Stimulated activated CD4-positive, alpha-beta T cell treated with anti-CD3 and anti-CD28 coated beads, TNF-alpha, amount 100 ng/mL, for 4 hours (primary cell): ENCODE results near the gene FRMD7.
A peak's percentile ranks its signal among the peaks of the same experiment; 100 is the strongest.
"Not testable (repeated sequence)": the region's sequence is repeated elsewhere in the genome, so short reads cannot be mapped to it uniquely, and the experiment has no call there.

Experiments
- DNase-seq, 3 experiments: peaks; one replicate each; pipeline ENCODE4 v3.0.0-alpha.2; 2020; ENCODE audit warnings: low read depth in 3 of 3

FRMD7 gene

GRCh38 chrX:132093239-132093860 lies 34.5 kb downstream of the FRMD7 start:
- no peak for DNase-seq

- peak; percentile 0 to 12 (median 6) for DNase-seq
Observed at GRCh38 chrX:132092439-132093065, 35.3 kb downstream of the FRMD7 start.

- DNase-seq = no peak
Observed at GRCh38 chrX:132090403-132091159, 37.2 kb downstream of the FRMD7 start.

DNA sequence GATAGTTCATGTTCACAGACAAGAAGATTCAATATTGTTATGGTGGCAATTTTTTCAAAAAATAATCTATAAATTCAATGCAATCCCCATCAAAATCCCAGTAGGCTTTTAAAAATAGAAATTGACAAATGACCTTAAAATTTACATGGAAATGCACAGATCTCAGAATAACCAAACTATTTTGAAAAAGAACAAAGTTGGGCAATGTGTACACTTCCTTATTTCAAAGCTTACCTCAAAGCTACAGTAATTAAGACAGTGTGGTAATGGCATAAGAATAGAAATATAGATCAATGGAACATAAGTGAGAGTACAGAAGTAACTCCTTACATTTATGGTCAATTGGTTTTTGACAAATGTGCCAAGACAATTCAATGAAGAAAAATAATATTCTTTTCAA lies 39.0 kb downstream of the FRMD7 start:
- DNase-seq = no peak

GRCh38 chrX:132086672-132087071 lies 41.1 kb downstream of the FRMD7 start:
- no peak for DNase-seq

GRCh38 chrX:132085786-132086185 lies 42.0 kb downstream of the FRMD7 start:
- no peak for DNase-seq

GRCh38 chrX:132077912-132078311 lies 49.9 kb downstream of the FRMD7 start:
- DNase-seq = no peak

- no peak for DNase-seq
Observed at GRCh38 chrX:132077414-132077813, 50.4 kb downstream of the FRMD7 start.

DNA sequence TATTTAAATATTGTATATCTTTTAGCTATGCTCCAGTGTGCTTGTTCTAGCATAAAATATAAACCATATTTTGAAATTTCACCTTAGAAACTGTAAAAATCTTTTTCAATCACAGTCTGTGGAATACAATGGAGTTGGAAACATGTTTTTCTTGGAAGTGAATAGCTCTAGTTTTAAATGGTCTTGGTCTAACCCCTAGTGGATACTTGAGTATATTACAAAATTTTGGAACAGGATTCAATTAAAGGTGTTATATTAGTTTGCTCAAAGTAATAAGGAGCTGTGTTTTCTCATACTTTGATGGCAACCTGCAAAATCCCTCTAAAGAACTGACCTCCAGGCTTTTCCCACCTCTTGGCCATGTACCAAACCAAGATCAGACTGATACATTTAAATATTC lies 56.6 kb downstream of the FRMD7 start:
- no peak for DNase-seq

GRCh38 chrX:132068405-132068804 lies 59.4 kb downstream of the FRMD7 start:
- DNase-seq = no peak

GRCh38 chrX:132063862-132064261 lies 64.0 kb downstream of the FRMD7 start:
- no peak for DNase-seq

GRCh38 chrX:132063334-132063733 lies 64.5 kb downstream of the FRMD7 start:
- no peak for DNase-seq

DNA sequence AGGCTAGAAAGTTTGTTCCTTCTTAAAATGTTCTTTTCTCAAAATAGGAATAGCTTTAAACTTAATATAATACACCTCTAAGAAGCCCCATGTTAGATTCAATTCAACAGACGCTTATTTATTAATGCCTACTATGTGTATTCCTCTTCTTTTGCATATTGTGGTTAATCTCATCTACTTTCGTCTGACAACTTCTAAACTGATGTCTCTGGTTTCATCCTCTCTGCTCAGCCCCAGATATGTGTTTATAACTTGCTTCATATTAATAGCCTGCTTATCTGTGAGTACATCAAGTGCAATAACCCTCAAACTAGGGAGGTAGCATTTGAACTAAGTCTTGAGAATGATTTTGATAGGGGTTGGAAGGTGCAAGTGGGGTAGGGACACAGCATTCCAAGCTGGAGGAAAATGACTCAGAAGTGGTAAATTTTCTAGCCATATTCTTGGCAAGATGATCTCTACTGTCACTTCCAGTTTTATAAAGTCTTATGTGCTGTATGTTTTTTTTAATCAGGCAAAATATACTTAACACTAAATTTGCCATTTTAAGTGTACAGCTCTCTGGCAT lies 67.8 kb downstream of the FRMD7 start:
- DNase-seq = no peak

GRCh38 chrX:132058975-132059374 lies 68.8 kb downstream of the FRMD7 start:
- DNase-seq = no peak

DNA sequence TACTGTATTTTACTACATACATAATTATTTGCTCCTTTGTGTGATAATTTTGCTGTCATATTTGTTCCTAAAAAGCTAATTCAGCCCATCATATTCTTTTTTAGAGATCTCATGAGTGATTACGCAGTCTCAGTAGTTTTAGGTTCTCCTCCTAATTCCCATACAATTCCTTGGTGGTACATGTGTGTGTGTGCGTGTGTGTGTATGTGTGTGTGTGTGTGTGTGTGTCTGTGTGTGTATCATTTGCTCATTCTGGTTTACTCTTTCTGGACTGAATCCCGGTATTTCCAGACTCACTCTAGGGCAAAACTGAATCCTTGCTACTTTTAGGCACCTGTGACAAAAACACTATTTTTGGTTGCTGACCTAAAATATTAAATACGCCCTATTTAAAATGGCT lies 69.8 kb downstream of the FRMD7 start:
- DNase-seq = no peak

- DNase-seq = not testable (repeated sequence)
Observed at GRCh38 chrX:132051778-132052177, 76.0 kb downstream of the FRMD7 start.

DNA sequence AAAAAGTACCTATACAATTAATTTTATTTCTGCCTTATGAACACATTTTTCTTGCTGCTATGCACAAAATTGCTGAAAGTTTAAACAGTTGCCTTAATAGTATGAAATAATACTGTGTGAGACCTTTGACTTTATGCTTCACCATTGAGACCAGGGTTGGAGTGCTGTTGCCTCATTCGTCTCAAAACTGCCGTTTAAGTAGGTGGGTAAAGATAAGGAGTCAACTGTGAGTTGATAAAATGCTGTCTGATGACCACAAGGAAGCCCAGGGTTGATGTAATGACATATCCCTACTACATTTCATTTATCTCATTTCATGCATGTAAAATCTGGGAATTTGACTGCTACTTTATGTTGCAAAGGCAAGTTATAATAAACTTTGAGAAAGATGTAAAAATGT lies 81.3 kb downstream of the FRMD7 start:
- no peak for DNase-seq

DNA sequence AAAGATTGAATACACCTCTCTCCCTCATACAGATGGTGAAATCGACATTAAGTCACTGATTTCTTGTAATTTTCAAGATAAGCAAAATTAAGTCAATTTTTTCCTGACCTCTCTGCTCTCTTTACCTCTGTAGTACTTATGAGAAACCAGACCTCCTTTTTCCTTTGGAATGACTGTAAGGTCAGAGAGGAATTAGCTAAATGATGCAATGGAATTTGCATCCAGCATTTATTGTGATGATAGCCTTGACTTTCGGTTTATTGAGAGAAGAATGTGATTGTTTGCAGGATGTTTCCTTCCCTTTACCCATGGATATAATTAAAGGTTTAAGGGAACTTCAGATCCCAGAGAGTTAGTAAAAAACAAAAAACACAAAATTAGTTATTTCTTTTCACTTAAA lies 82.4 kb downstream of the FRMD7 start:
- no peak for DNase-seq

GRCh38 chrX:132044953-132045352 lies 82.9 kb downstream of the FRMD7 start:
- no peak for DNase-seq

DNA sequence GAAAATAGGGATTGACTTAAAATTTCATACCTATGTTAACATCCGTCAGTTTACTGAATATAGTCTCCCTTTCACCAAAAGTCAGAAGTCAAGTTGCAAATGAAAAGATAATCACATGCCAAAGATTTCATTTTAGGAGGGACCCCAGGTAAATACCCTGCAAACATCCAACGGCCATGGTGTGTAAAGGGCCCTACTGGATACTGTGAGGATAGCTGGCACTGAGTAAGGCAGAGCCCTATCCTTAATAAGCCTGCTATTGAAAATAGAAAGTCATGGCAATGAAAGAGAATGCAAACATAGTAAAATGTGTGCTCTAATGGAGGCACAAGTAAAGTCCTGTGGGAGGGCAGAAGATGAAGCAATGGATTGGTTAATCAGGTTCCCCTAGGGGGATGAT lies 83.8 kb downstream of the FRMD7 start:
- DNase-seq = no peak

GRCh38 chrX:132041015-132041414 lies 86.8 kb downstream of the FRMD7 start:
- no peak for DNase-seq

DNA sequence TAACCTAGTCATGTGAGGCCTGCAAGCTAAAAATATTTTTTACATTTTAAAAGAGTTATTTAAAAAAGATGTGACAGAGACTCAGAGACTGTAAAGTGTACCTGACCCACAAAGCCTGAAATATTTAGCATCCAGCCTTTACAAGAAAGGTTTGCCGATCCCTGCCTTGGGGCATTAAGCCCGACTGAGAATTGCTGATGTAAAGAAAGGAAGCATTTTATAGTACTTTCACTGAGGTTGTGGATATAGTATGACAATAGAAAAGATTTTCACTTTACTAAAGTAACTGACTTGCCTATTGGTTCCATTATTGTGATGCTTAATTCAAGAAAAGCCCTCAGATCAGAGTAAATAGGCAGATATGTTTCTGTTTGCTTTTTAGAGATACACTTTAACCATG lies 87.8 kb downstream of the FRMD7 start:
- DNase-seq = no peak

GRCh38 chrX:132037479-132037993 lies 90.3 kb downstream of the FRMD7 start:
- no peak for DNase-seq
